Left renal pelvis (tissue), 4 donors: ENCODE measurements around the gene LEMD1. TPM values are rescaled to one million over a fixed set of nuclear protein-coding genes. Genes with fewer than 3 reads are reported as not detected.
"Not testable (repeated sequence)": the region's sequence is repeated elsewhere in the genome, so short reads cannot be mapped to it uniquely, and the experiment has no call there.

Experiments
- DNase-seq, 4 donors: peaks; one replicate each; pipeline ENCODE4 v3.0.0-alpha.2; 2013; ENCODE audit warnings: low read depth in 4 of 4, low spot score in 3 of 4
- polyA plus RNA-seq, 4 donors: library from polyadenylated mRNA; unstranded; fragments of 120-200 nt; gene quantifications; one replicate each; pipeline ENCODE4 v1.2.1, GENCODE V29; 2013; ENCODE audit not compliant: insufficient read length in 4 of 4

The LEMD1 gene
- polyA plus RNA-seq, 4 donors, result 0.30 to 3.3 (median 2.7) TPM

- DNase-seq, result no peak
Measured at GRCh38 chr1:205432116-205432515, 10.3 kb upstream of the LEMD1 start.

GRCh38 chr1:205430696-205431305 lies 8.9 kb upstream of the LEMD1 start:
- DNase-seq, result no peak

- no peak for DNase-seq
Measured at GRCh38 chr1:205429762-205430695, 8.2 kb upstream of the LEMD1 start.

- no peak for DNase-seq
Measured at GRCh38 chr1:205424901-205425600, 3.2 kb upstream of the LEMD1 start.

- DNase-seq, result no peak
Measured at GRCh38 chr1:205423814-205424399, 2.1 kb upstream of the LEMD1 start.

- DNase-seq, result no peak
Measured at GRCh38 chr1:205422993-205423642, 1.3 kb upstream of the LEMD1 start.

GRCh38 chr1:205420938-205421337 lies 918 bp downstream of the LEMD1 start:
- DNase-seq, result no peak

- DNase-seq, result no peak
Measured at GRCh38 chr1:205417870-205418635, 3.8 kb downstream of the LEMD1 start.

- DNase-seq, result no peak
Measured at GRCh38 chr1:205416322-205416721, 5.5 kb downstream of the LEMD1 start.

GRCh38 chr1:205410581-205411298 lies 11.1 kb downstream of the LEMD1 start:
- DNase-seq, result no peak

GRCh38 chr1:205407970-205408369 lies 13.9 kb downstream of the LEMD1 start:
- DNase-seq, result no peak

GRCh38 chr1:205406252-205406651 lies 15.6 kb downstream of the LEMD1 start:
- not testable (repeated sequence) for DNase-seq

- DNase-seq, result not testable (repeated sequence)
Measured at GRCh38 chr1:205404484-205404883, 17.4 kb downstream of the LEMD1 start.

GRCh38 chr1:205398586-205398985 lies 23.3 kb downstream of the LEMD1 start:
- DNase-seq, result no peak

- no peak for DNase-seq
Measured at GRCh38 chr1:205396967-205397616, 24.8 kb downstream of the LEMD1 start.

- no peak for DNase-seq
Measured at GRCh38 chr1:205395616-205396015, 26.2 kb downstream of the LEMD1 start.

- no peak for DNase-seq
Measured at GRCh38 chr1:205392650-205393049, 29.2 kb downstream of the LEMD1 start.

- DNase-seq, result no peak
Measured at GRCh38 chr1:205391386-205391785, 30.5 kb downstream of the LEMD1 start.

GRCh38 chr1:205387845-205388244 lies 34.0 kb downstream of the LEMD1 start:
- no peak for DNase-seq
